Activated naive CD4-positive, alpha-beta T cell treated with anti-CD3 and anti-CD28 coated beads for 36 hours (primary cell): ENCODE results near the gene NHLRC1. TPM values are rescaled to one million over a fixed set of nuclear protein-coding genes. Genes with fewer than 3 reads are reported as not detected.
"Not testable (repeated sequence)": the region's sequence is repeated elsewhere in the genome, so short reads cannot be mapped to it uniquely, and the experiment has no call there.

Experiments
- CTCF ChIA-PET: fragments of 350-600 bp; sonication (Branson Sonifier 250); formaldehyde crosslinking; loops from one replicate; lab custom pipeline; 2021; ENCODE audit warnings: antibody characterized with exemption; lab: Charles Lee
- DNase-seq: peaks from one replicate; pipeline ENCODE4 v3.0.0-alpha.2; 2020
- H3K27ac Mint-ChIP-seq: one replicate; pipeline ENCODE4 v1.8.0; 2021; ENCODE audit warnings: mild to moderate bottlenecking, mixed read lengths
- H3K27me3 Mint-ChIP-seq: one replicate; pipeline ENCODE4 v1.8.0; 2021; ENCODE audit warnings: low read depth, mixed read lengths
- H3K36me3 Mint-ChIP-seq: one replicate; pipeline ENCODE4 v1.8.0; 2021; ENCODE audit warnings: low read depth, mixed read lengths
- H3K4me1 Mint-ChIP-seq: one replicate; pipeline ENCODE4 v1.8.0; 2021; ENCODE audit warnings: low read depth, mixed read lengths
- H3K4me3 Mint-ChIP-seq: one replicate; pipeline ENCODE4 v1.8.0; 2021; ENCODE audit warnings: mild to moderate bottlenecking, moderate library complexity, mixed read lengths
- H3K9me3 Mint-ChIP-seq: one replicate; pipeline ENCODE4 v1.8.0; 2021; ENCODE audit warnings: mixed read lengths
- intact Hi-C: fragments of 100-400 bp; cut with micrococcal nuclease; formaldehyde crosslinking; loops from one replicate; pipeline ENCODE4 v1.15.1; 2023
- total RNA-seq, 2 experiments: library from RNA; stranded (reverse); gene quantifications; one replicate each; pipeline ENCODE4 v1.2.3, GENCODE V29; 2021

Gene NHLRC1
- total RNA-seq, 2 experiments from 2014 or later, result 0.10 to 0.25 TPM

DNA sequence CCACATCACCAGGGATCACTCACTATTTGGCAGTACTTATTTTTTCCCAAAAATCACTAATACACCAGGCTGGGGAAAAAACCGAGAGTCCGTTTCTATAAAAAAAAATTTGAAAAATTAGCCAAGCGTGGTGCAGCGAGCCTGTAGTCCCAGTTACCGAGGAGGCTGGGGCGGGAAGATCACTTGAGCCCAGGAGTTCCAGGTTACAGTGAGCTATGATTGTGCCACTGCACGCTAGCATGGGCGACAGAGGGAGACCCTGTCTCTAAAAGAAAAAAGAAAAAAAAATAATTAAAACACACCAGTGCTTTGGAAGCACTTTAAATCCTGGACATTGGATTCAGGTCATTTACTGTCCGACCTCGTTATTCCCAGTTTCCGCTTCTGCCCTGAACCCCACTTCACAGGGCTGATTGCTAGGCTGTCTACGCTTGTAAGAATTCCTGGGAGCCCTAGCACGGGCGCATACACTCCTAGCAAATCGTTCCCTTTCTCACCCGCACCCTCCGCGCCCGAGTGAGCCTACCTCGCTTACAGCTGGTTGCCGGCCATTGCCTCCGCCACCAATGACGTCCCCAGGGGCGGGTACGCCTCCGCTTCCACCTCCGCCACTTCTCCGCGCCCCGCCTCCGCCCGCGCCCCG lies 32.2 kb upstream of the NHLRC1 start, which contains the start of gene TPMT:
TSS of gene TPMT (minus strand) at position 571 of the 643 bp plus-strand sequence. CDS start 5,950 bp downstream, outside the sequence.
- Mint-ChIP-seq H3K36me3 (peaks cover 2% of the 10 kb centered on the region), H3K9me3 (no peaks in the 10 kb centered on the region), H3K4me1 (peaks cover 22% of the 10 kb centered on the region), H3K27me3 (no peaks in the 10 kb centered on the region), H3K4me3 (peak within 1 kb of the TSS; percentile 97), H3K27ac (peak within 1 kb of the TSS; percentile 88)
- DNase-seq, result peak; percentile 14
- intact Hi-C loops, result loop anchor here (1.0 to 10.0 kb wide), 11 partner anchors 32 to 1670 kb away; partner anchors contain the start of genes ATXN1, FAM8A1, NHLRC1 and NUP153
- CTCF ChIA-PET, result no interaction called here

DNA sequence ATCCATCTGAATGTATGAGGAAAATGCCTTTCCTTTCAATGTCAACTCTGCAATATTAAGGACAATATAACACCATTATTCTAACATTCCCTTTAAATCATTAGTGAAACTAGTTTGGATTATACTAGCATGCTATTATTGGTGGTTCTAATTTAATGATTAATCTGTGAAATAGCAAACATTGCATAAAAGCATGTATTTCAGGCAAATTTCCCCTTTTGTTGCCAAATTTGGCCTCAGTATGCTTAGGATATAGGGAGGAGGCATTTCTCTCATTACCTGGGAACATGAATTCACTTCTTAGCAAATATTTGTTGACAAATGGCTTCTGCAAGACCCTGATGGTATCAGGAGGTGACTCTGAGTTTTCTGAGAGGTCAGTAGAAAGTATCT lies 30.8 kb upstream of the NHLRC1 start:
- Mint-ChIP-seq H3K36me3 (peaks cover 5% of the 10 kb centered on the region), H3K27ac (no peak overlapping the region), H3K27me3 (no peaks in the 10 kb centered on the region), H3K4me3 (no peak overlapping the region), H3K4me1 (peaks cover 25% of the 10 kb centered on the region), H3K9me3 (no peaks in the 10 kb centered on the region)
- intact Hi-C loops, result loop anchor here (5.0 to 10.0 kb wide), 3 partner anchors 249 to 1669 kb away; partner anchors contain the start of gene ATXN1
- CTCF ChIA-PET, result no interaction called here
- DNase-seq, result no peak

DNA sequence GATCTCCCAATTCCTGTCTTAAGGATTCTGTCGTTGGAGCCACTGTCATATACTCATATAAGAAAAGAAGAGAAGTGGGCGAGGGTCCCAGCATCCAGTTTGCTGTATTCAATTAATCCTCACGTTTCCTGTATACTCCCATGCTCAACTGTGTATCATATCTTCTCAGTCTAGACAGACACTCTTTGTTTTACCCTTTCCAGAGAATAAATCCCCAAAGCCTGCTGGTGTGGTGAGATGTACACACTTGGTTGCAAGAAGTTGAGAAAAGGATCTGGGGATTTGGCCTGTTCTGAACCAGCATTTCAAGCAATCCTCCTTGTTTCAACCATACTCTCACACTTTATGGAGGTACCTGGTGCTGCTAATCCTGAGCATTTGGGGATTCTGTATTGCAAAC lies 29.3 kb upstream of the NHLRC1 start:
- intact Hi-C loops, result loop anchor here (5.0 to 10.0 kb wide), 3 partner anchors 250 to 1667 kb away; partner anchors contain the start of gene ATXN1
- H3K27ac Mint-ChIP-seq, result no peak overlapping the region
- H3K9me3 Mint-ChIP-seq, result no peaks in the 10 kb centered on the region
- no peaks in the 10 kb centered on the region for H3K27me3 Mint-ChIP-seq
- no peak overlapping the region for H3K4me3 Mint-ChIP-seq
- CTCF ChIA-PET, result no interaction called here
- DNase-seq, result no peak
- H3K36me3 Mint-ChIP-seq, result peaks cover 8% of the 10 kb centered on the region
- peaks cover 35% of the 10 kb centered on the region for H3K4me1 Mint-ChIP-seq

DNA sequence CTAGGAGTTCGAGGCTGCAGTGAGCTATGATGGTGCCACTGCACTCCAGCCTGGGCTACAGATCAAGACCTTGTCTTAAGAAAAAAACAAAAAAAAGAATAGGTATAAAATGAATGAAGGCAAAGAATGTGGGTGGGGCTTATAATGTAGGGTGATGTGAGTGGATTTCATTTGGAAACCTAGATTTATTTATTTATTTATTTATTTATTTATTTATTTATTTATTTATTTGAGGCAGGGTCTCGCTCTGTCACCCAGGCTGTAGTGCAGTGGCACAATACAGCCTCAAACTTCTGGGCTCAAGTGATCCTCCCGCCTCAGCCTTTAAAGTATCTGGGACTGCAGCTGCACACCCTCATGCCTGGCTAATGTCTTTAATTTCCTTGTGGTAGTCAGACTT lies 28.9 kb upstream of the NHLRC1 start:
- CTCF ChIA-PET, H3K4me3 Mint-ChIP-seq, H3K27me3 Mint-ChIP-seq, H3K36me3 Mint-ChIP-seq, DNase-seq, H3K27ac Mint-ChIP-seq, H3K9me3 Mint-ChIP-seq: not testable (repeated sequence)
- peaks cover 34% of the 10 kb centered on the region for H3K4me1 Mint-ChIP-seq
- intact Hi-C loops, result loop anchor here (5.0 to 10.0 kb wide), 3 partner anchors 251 to 1667 kb away; partner anchors contain the start of gene ATXN1

DNA sequence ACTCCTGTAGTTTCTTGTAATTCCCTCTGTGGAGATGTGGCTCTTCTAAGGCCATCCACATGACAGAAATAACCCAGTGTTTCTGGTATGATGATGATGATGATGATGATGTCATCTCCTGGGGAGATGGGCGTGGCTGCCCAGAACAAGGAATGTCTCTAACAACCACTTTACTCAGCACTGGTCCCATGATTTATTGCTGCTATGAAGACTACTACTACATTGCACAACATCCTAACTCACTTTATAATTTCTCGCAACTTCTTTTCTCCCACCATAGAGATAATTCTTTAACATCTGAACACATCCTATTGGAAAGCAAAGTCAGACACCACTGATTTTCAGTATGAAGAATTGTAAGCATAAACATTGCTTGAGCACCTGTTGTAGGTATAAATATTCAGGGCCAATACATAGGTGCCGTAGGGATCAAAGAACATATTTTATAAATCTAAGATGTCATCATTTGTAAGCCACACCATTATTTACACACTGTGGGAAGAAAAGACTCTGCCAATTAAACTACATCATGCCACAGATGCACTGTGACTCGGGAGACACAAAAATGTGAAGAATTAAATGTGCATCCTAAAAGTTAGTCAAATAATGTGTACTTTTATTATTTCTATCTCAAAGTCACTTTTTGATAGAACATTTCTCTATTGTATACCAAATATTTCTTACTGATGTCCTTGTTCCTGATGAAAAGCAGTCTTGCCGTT lies 26.0 kb upstream of the NHLRC1 start:
- CTCF ChIA-PET, result interaction anchor here (0.6 kb wide), 1 partner anchor 455 kb away, joined by 3 read pairs; no protein-coding TSS in a partner anchor
- peak; percentile 34 for DNase-seq
- intact Hi-C loops, result no loop called here
- Mint-ChIP-seq H3K27me3 (no peaks in the 10 kb centered on the region), H3K4me3 (no peak overlapping the region), H3K9me3 (no peaks in the 10 kb centered on the region), H3K27ac (no peak overlapping the region), H3K4me1 (peaks cover 23% of the 10 kb centered on the region), H3K36me3 (peaks cover 8% of the 10 kb centered on the region)

DNA sequence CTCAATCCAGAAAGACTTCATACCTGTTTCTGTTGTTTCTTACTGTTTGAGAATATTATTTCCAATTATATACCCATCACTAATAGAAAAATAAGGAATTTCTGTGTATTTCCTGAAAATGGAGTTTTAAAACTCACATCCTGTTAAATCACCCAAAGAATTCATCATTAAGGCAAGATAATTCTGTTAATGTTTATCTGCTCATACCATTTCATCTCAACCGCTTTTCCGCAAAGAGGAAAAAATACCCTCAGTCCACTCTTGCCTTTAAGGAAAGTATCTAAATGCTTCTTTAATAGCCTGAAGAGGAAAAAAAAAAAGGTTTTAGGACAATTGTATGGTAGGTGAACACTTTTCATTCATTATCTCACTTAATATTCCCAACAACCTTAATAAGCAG lies 25.1 kb upstream of the NHLRC1 start:
- Mint-ChIP-seq H3K4me3 (no peak overlapping the region), H3K27me3 (no peaks in the 10 kb centered on the region), H3K9me3 (no peaks in the 10 kb centered on the region), H3K27ac (no peak overlapping the region), H3K4me1 (peaks cover 15% of the 10 kb centered on the region), H3K36me3 (peaks cover 10% of the 10 kb centered on the region)
- intact Hi-C loops, result loop anchor here (2.0 kb wide), 1 partner anchor 263 kb away; no protein-coding TSS in a partner anchor
- CTCF ChIA-PET, result interaction anchor here (0.6 kb wide), 1 partner anchor 454 kb away, joined by 3 read pairs; no protein-coding TSS in a partner anchor
- no peak for DNase-seq

DNA sequence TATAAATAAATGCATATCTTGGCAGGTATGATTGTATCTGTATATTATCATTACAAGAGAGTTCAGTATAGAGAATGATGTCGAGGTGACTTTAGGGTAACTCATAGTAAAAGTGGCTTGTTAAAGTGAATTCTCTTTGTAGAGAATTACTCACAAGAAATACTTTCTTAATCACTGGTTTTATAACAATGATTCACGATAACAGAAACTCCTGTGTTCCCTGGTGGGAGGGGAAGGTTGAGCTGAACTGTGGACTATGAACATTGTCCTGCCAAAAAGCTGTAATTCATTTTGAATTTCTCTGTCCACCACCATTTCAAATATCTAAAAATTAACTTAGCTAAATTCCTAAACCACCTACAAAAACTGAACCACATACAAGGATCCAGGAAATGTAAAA lies 24.7 kb upstream of the NHLRC1 start:
- CTCF ChIA-PET, result no interaction called here
- intact Hi-C loops, result loop anchor here (2.0 kb wide), 1 partner anchor 262 kb away; no protein-coding TSS in a partner anchor
- peaks cover 14% of the 10 kb centered on the region for H3K36me3 Mint-ChIP-seq
- no peak overlapping the region for H3K4me3 Mint-ChIP-seq
- H3K9me3 Mint-ChIP-seq, result no peaks in the 10 kb centered on the region
- no peaks in the 10 kb centered on the region for H3K27me3 Mint-ChIP-seq
- H3K4me1 Mint-ChIP-seq, result peaks cover 12% of the 10 kb centered on the region
- no peak overlapping the region for H3K27ac Mint-ChIP-seq
- peak; percentile 14 for DNase-seq

DNA sequence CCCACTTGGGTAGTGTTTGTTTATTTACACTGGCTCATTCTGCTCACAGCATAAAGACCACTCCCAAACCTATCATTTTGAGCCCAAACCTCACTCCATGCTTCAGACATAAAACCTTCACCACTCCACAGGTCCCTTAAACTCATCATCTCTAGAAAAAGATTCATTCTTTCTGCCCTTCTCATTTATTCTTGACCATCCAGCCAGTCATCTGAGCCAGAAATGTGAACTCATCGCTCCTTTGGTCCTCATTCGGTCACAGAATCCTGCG lies 20.0 kb upstream of the NHLRC1 start:
- no peak for DNase-seq
- CTCF ChIA-PET, result no interaction called here
- Mint-ChIP-seq H3K27me3 (no peaks in the 10 kb centered on the region), H3K4me3 (no peak overlapping the region), H3K9me3 (no peaks in the 10 kb centered on the region), H3K27ac (no peak overlapping the region), H3K4me1 (peaks cover 7% of the 10 kb centered on the region), H3K36me3 (peaks cover 22% of the 10 kb centered on the region)
- intact Hi-C loops, result no loop called here

DNA sequence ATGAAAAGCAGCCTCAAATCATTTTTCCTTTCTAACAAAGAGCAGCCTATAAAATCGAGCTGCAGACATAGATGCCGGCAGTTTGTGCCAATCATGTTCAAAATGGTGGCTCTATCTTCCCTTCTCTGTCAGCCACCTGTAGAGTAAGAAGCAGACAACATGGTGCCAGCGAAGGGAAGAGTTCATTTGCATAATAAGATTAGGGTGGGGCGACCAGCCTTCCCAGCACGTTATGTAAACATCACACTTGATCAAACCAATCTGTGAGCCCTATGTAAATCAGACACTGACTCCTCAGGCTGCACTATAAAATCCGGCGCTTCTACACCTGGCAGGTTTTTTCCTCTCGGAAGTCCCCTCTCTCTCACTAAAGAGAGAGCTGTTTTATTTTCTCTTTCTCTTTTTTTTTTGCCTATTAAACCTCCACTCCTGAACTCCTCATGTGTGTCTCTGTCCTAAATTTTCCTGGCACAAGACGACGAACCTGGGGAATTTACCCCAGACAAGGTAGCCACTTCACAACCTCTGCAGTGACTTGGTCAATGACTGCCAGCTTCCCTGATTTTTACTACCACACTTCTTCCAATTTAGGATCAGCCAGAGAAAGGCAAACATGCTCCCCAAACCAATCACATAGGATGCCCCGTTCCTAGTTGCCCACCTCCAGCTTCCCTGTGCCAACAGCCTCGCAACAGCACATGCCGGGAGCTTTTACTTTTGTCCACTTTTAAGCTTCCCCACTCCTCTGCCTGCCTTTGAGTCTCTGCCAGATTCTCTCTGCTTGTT lies 19.5 kb upstream of the NHLRC1 start:
- H3K27me3 Mint-ChIP-seq, result no peaks in the 10 kb centered on the region
- CTCF ChIA-PET, result no interaction called here
- H3K27ac Mint-ChIP-seq, result no peak overlapping the region
- DNase-seq, result no peak
- H3K4me3 Mint-ChIP-seq, result no peak overlapping the region
- peaks cover 2% of the 10 kb centered on the region for H3K4me1 Mint-ChIP-seq
- no peaks in the 10 kb centered on the region for H3K9me3 Mint-ChIP-seq
- intact Hi-C loops, result no loop called here
- peaks cover 19% of the 10 kb centered on the region for H3K36me3 Mint-ChIP-seq

DNA sequence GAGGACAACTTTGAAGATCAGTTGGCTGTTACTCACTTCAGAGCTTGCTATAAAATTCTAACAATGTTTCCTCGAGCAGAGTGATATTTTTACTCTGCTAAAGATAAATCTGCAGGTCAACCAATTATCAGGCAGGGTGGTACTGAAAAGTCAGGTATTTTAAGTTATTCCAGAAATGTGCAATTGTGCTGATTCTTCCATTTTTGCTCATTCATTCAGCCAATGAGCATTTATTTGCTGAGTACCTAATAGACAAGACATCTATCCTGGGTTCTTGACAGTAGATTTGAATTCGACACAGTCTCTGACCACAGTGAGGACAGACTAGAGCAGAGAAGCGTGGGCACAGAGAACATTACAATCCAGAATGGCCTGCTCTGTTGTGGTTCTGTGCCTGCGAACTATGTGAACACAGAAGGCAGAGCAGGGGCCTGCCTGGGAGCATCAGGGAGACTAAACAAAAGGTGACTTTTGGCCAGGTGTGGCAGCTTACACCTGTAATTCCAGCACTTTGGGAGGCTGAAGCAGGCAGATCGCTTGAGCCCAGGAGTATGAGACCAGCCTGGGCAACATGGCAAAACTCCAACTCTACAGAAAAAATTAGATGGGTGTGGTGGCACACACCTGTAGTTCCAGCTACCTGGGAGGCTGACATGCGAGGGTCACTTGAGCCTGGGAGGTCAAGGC lies 17.6 kb upstream of the NHLRC1 start:
- CTCF ChIA-PET, result no interaction called here
- Mint-ChIP-seq H3K4me3 (no peak overlapping the region), H3K27ac (no peak overlapping the region), H3K9me3 (no peaks in the 10 kb centered on the region), H3K27me3 (no peaks in the 10 kb centered on the region), H3K36me3 (peaks cover 21% of the 10 kb centered on the region), H3K4me1 (peaks cover 2% of the 10 kb centered on the region)
- DNase-seq, result no peak
- intact Hi-C loops, result no loop called here

DNA sequence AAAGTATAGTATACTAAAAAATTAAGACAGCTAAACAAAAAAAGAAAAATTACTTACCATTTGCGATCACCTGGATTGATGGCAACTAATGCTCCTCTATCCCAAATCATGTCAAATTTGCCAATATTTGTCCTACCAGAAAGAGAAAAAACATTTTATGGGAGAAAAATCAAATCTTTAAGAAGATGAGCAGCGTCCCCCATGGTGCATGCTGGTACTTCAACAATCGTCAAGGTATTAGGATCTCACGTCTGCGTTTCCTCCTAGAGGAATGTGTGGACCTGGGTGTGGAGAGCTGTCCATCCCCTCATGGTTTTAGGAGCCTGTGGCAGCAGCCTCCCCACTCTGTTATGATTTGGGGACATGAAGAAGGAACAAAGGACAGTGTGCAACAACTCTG lies 16.4 kb upstream of the NHLRC1 start:
- intact Hi-C loops, result no loop called here
- no peaks in the 10 kb centered on the region for H3K27me3 Mint-ChIP-seq
- CTCF ChIA-PET, result no interaction called here

DNA sequence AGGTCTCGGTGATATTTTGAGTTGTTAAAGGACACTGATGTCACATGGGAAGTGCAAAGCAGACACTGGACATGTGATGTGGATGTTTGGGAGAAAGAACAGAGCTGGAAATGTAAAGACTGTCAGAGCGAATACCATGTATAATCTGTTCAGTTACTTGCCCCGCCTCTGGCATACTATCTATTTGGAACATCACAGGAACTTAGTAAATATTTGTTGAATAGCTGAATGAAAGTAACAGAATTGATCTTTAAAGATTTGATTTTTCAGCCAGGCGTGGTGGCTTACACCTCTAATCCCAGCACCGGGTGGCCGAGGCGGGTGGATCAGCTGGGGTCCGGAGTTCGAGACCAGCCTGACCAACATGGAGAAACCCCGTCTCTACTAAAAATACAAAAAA lies 13.8 kb upstream of the NHLRC1 start:
- H3K27me3 Mint-ChIP-seq, result no peaks in the 10 kb centered on the region
- no peak overlapping the region for H3K4me3 Mint-ChIP-seq
- no peak overlapping the region for H3K27ac Mint-ChIP-seq
- no peak for DNase-seq
- no peaks in the 10 kb centered on the region for H3K9me3 Mint-ChIP-seq
- intact Hi-C loops, result no loop called here
- H3K36me3 Mint-ChIP-seq, result peaks cover 20% of the 10 kb centered on the region
- H3K4me1 Mint-ChIP-seq, result peaks cover 6% of the 10 kb centered on the region
- CTCF ChIA-PET, result no interaction called here

More for the DNA sequence above, 16.4 kb upstream of the NHLRC1 start:
- Mint-ChIP-seq H3K9me3 (no peaks in the 10 kb centered on the region), H3K27ac (no peak overlapping the region), H3K4me1 (peaks cover 6% of the 10 kb centered on the region), H3K4me3 (no peak overlapping the region), H3K36me3 (peaks cover 22% of the 10 kb centered on the region)
- DNase-seq, result no peak
